Activated CD8-positive, alpha-beta T cell treated with anti-CD3 and anti-CD28 coated beads for 36 hours (primary cell): ENCODE results near the gene MYLK. TPM values are rescaled to one million over a fixed set of nuclear protein-coding genes. Genes with fewer than 3 reads are reported as not detected.

ENCODE experiments used
- ATAC-seq: fragments of 200-7000 bp; cut with Tn5 transposase; one replicate; pipeline ENCODE4 v1.10.0; 2021; ENCODE audit warnings: mild to moderate bottlenecking, moderate library complexity
- CTCF ChIA-PET: fragments of 350-600 bp; sonication (Branson Sonifier 250); formaldehyde crosslinking; loops from one replicate; lab custom pipeline; 2021; ENCODE audit warnings: antibody characterized with exemption; lab: Charles Lee
- POLR2A ChIA-PET: fragments of 350-600 bp; sonication (Branson Sonifier 250); formaldehyde crosslinking; loops from one replicate; lab custom pipeline; 2021; ENCODE audit warnings: antibody characterized with exemption; lab: Charles Lee
- DNase-seq: peaks from one replicate; pipeline ENCODE4 v3.0.0-alpha.2; 2020
- H3K27ac Mint-ChIP-seq: one replicate; pipeline ENCODE4 v1.8.0; 2021; ENCODE audit warnings: mild to moderate bottlenecking, mixed read lengths
- H3K27me3 Mint-ChIP-seq: one replicate; pipeline ENCODE4 v1.8.0; 2021; ENCODE audit warnings: mixed read lengths
- H3K36me3 Mint-ChIP-seq: one replicate; pipeline ENCODE4 v1.8.0; 2021; ENCODE audit warnings: low read depth, mixed read lengths
- H3K4me1 Mint-ChIP-seq: one replicate; pipeline ENCODE4 v1.8.0; 2021; ENCODE audit warnings: low read depth, mixed read lengths
- H3K4me3 Mint-ChIP-seq: one replicate; pipeline ENCODE4 v1.8.0; 2021; ENCODE audit warnings: mild to moderate bottlenecking, moderate library complexity, mixed read lengths
- H3K9me3 Mint-ChIP-seq: one replicate; pipeline ENCODE4 v1.8.0; 2021; ENCODE audit warnings: mixed read lengths
- intact Hi-C: fragments of 100-400 bp; cut with micrococcal nuclease; formaldehyde crosslinking; loops from one replicate; pipeline ENCODE4 v1.10.0; 2022
- total RNA-seq, 2 experiments: library from RNA; stranded (reverse); gene quantifications; one replicate each; pipeline ENCODE4 v1.2.3, GENCODE V29; 2021
- TF ChIP-seq, protein P1 (sequence below): fragments of 200-600 bp; IDR thresholded peaks from one replicate; pipeline ENCODE4 v1.8.0; 2022; ENCODE audit warnings: antibody characterized with exemption, mild to moderate bottlenecking

The MYLK gene
- total RNA-seq, 2 experiments from 2014 or later = 0.34 TPM; not detected in 1

DNA sequence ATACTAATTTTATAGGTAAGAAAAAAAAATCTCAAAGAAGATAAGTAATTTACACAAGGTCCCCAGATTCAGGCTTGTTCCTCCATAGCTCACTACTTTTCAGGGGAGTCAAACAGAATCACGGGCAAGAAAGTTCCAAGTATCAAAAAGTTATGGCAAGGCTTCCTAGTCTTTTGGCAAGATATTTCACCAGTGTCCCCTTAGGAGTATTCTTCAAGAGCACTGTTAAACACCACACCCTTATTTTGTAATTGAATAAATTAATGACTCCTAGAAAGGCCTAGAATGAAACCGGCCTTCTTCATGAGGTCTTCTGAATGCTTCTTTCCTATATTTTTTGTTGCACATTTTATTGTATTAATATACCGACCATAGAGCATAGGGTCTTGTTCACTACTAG, 109.7 kb downstream of the MYLK start:
- ChIA-PET POLR2A (no interaction called here), CTCF (no interaction called here)
- H3K27me3 Mint-ChIP-seq = no peaks in the 10 kb centered on the region

DNA sequence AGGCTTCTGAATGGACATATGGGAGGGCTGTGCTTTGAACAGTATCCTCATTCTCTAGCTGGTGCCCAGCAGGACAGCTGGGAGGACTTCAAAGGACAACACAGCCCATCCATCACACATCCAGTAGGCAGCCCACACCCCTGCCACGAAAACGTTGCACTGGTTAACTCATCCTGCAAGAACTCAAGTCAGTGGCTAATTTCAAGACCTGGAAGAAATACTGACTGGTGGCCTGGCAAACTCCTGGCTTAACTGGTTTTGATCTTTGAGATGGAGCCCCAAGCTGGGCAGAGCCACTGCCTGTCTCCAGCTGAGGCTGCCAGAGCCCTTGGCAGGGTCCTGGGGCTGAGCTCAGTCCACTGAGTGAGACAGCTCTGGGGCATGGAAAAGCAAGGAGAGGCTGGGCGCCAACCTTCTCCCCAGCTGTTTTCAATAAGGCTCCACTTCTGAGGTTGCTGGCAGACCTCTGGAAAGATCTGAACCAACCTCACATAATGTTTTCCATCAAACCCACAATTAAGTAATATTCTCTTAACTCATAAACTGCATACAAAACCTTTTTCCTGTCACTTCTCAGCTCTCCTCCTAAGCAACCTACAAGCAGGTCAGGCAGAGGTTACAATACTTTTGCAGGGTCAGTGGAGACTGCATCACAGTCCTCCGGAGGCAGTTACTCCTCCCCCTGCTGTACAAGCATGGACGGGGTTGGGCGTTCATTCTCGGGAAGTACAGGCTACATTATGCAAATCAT, 110.3 kb downstream of the MYLK start:
- intact Hi-C loops = no loop called here
- Mint-ChIP-seq H3K4me3 (no peak overlapping the region), H3K27ac (no peak overlapping the region), H3K4me1 (no peaks in the 10 kb centered on the region), H3K9me3 (no peaks in the 10 kb centered on the region), H3K36me3 (no peaks in the 10 kb centered on the region), H3K27me3 (no peaks in the 10 kb centered on the region)
- ChIA-PET POLR2A (no interaction called here), CTCF (no interaction called here)
- TF ChIP-seq, protein P1, sequence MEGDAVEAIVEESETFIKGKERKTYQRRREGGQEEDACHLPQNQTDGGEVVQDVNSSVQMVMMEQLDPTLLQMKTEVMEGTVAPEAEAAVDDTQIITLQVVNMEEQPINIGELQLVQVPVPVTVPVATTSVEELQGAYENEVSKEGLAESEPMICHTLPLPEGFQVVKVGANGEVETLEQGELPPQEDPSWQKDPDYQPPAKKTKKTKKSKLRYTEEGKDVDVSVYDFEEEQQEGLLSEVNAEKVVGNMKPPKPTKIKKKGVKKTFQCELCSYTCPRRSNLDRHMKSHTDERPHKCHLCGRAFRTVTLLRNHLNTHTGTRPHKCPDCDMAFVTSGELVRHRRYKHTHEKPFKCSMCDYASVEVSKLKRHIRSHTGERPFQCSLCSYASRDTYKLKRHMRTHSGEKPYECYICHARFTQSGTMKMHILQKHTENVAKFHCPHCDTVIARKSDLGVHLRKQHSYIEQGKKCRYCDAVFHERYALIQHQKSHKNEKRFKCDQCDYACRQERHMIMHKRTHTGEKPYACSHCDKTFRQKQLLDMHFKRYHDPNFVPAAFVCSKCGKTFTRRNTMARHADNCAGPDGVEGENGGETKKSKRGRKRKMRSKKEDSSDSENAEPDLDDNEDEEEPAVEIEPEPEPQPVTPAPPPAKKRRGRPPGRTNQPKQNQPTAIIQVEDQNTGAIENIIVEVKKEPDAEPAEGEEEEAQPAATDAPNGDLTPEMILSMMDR = no peak
- ATAC-seq = no peak
- no peak for DNase-seq

More for the DNA sequence above, 109.7 kb downstream of the MYLK start:
- Mint-ChIP-seq H3K27ac (no peak overlapping the region), H3K36me3 (no peaks in the 10 kb centered on the region), H3K9me3 (no peaks in the 10 kb centered on the region), H3K4me1 (no peaks in the 10 kb centered on the region), H3K4me3 (no peak overlapping the region)
- no peak for ATAC-seq
- DNase-seq = no peak
- intact Hi-C loops = no loop called here
- TF ChIP-seq, protein P1 = no peak

DNA sequence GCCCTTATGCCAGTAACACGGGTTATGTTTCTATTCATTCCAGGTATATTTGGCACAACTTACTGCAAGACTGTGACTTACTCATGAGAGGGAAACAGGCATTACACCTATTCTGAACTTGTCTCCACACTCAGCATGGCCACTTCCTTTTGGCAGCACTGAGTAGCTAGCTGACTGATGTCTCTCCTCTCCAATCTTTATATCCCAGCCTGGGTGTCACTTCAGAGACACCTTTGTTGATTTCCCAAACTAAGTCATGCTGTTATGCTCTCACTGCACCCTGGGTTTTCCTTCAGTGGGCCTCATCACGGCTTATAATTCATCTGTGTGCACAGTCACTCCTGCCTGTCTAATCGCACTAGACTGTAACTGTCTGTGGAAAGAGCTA, 114.8 kb downstream of the MYLK start:
- H3K4me3 Mint-ChIP-seq = no peak overlapping the region
- TF ChIP-seq, protein P1 = no peak
- DNase-seq (no peak), ATAC-seq (no peak)
- CTCF ChIA-PET = no interaction called here
- intact Hi-C loops = no loop called here
- no peaks in the 10 kb centered on the region for H3K4me1 Mint-ChIP-seq
- H3K27me3 Mint-ChIP-seq = peaks cover 1% of the 10 kb centered on the region
- H3K27ac Mint-ChIP-seq = no peak overlapping the region
- H3K36me3 Mint-ChIP-seq = no peaks in the 10 kb centered on the region
- POLR2A ChIA-PET = no interaction called here
- no peaks in the 10 kb centered on the region for H3K9me3 Mint-ChIP-seq

DNA sequence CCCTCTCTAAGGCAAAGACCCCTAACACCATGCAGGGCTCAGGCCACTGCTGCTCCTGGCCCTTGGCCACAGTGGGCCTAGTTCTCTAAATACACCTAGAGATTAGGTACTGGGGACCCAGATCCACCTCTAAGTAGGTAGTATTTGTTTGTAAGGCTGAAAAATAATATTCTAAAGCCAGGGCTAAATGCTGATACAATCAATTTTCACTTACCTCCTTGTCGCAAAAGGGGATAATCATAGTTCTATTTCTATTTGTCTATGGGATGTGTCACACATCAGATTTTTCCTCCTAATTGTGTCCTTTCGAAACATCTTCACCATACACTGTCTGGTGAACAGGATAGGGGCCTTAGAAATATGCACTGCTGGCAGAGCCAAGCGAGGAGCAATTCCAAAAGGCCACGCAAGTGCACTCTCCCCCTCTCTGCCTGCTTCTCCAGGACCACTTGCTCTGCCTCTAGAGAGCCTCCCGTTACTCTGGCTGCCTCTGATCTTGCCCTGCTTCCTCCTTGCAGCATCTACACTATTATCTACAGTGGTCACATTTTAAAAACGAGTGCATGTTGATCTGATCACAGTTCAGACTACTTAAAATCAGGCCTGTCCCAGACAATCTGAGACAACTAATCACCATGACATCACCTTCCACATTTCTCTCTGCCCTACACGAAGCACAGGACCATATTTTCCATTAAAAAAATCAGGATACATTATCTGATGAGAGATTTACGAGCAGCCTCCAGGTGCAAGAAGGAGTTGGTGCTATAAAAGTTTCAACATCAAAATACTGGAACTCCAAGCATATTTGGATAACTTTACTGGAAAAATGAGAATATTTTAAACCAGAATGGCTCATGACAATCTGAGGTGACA, 115.4 kb downstream of the MYLK start:
- peaks cover 1% of the 10 kb centered on the region for H3K27me3 Mint-ChIP-seq
- no peaks in the 10 kb centered on the region for H3K9me3 Mint-ChIP-seq
- H3K36me3 Mint-ChIP-seq = no peaks in the 10 kb centered on the region
- no peaks in the 10 kb centered on the region for H3K4me1 Mint-ChIP-seq
- CTCF ChIA-PET = no interaction called here
- intact Hi-C loops = no loop called here
- H3K4me3 Mint-ChIP-seq = no peak overlapping the region
- ATAC-seq (no peak), DNase-seq (no peak)
- TF ChIP-seq, protein P1 = no peak
- POLR2A ChIA-PET = no interaction called here
- no peak overlapping the region for H3K27ac Mint-ChIP-seq
